C4-2B (cell line): ENCODE results near the gene GRID1.

Experiments
- CTCF ChIP-seq: fragments of 450-650 bp; conservative IDR thresholded peaks from 2 replicates; pipeline ENCODE4 v1.5.1; 2017; ENCODE audit warnings: mild to moderate bottlenecking
- ZFX ChIP-seq: fragments of 450-650 bp; IDR thresholded peaks from 2 replicates; pipeline ENCODE4 v1.6.1; 2017

DNA sequence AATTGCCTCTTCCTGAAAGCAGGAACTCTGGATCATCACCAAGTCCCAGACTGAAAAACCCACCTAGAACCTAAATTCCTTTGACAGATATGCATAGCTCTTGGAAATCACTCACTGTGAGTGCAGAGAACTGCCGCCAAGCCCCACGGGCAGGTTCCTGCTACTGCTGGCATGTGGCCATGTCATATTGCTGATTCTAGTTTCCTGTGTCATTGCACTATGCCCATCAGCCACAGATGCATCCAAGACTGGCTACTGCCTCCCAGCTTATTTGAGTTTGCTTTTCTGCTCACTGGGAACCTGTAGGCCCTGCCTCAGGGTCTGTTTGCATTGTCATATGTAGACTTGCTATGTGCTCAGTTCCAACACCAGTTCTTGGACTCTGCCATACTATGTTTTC, 786.0 kb downstream of the GRID1 start:
- TF ChIP-seq CTCF (no peak), ZFX (no peak)
